22Rv1 (cell line): ENCODE measurements around the gene WDR11.

Experiments used
- H3K27ac ChIP-seq: fragments of 450-650 bp; 2 replicates; pipeline ENCODE4 v1.5.1; 2017
- ZFX ChIP-seq: fragments of 450-650 bp; IDR thresholded peaks from 2 replicates; pipeline ENCODE4 v1.6.1; 2017; ENCODE audit warnings: antibody characterized with exemption, borderline replicate concordance
- TF ChIP-seq, protein P1 (sequence below): fragments of 450-650 bp; IDR thresholded peaks from 2 replicates; pipeline ENCODE4 v1.5.1; 2017; ENCODE audit warnings: mild to moderate bottlenecking

WDR11 gene

GRCh38 chr10:120828763-120829319, 22.3 kb upstream of the WDR11 start:
- no peak overlapping the region for H3K27ac ChIP-seq
- no peak for TF ChIP-seq ZFX
- TF ChIP-seq, protein P1, sequence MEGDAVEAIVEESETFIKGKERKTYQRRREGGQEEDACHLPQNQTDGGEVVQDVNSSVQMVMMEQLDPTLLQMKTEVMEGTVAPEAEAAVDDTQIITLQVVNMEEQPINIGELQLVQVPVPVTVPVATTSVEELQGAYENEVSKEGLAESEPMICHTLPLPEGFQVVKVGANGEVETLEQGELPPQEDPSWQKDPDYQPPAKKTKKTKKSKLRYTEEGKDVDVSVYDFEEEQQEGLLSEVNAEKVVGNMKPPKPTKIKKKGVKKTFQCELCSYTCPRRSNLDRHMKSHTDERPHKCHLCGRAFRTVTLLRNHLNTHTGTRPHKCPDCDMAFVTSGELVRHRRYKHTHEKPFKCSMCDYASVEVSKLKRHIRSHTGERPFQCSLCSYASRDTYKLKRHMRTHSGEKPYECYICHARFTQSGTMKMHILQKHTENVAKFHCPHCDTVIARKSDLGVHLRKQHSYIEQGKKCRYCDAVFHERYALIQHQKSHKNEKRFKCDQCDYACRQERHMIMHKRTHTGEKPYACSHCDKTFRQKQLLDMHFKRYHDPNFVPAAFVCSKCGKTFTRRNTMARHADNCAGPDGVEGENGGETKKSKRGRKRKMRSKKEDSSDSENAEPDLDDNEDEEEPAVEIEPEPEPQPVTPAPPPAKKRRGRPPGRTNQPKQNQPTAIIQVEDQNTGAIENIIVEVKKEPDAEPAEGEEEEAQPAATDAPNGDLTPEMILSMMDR: no peak

DNA sequence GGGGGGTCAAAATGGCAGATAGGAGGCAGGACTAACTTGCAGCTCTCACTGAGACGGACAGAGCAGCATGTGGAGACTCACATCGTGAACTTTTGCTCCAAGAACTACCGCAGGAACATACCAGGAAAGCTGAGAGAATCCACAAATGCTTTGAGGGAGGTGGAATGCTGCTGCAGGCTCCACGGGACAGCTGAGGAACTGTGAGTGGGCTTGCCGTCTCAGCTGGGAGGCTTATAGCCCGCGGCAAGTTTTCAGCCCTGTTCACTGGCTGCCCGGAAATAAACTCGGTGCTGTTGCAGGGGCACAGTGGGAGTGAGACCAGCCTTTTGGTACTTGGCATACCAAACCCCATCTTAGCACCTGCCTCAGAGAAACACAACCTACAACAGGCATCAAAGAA, 19.1 kb upstream of the WDR11 start:
- no peak overlapping the region for H3K27ac ChIP-seq
- TF ChIP-seq ZFX: no peak
- TF ChIP-seq, protein P1: no peak

DNA sequence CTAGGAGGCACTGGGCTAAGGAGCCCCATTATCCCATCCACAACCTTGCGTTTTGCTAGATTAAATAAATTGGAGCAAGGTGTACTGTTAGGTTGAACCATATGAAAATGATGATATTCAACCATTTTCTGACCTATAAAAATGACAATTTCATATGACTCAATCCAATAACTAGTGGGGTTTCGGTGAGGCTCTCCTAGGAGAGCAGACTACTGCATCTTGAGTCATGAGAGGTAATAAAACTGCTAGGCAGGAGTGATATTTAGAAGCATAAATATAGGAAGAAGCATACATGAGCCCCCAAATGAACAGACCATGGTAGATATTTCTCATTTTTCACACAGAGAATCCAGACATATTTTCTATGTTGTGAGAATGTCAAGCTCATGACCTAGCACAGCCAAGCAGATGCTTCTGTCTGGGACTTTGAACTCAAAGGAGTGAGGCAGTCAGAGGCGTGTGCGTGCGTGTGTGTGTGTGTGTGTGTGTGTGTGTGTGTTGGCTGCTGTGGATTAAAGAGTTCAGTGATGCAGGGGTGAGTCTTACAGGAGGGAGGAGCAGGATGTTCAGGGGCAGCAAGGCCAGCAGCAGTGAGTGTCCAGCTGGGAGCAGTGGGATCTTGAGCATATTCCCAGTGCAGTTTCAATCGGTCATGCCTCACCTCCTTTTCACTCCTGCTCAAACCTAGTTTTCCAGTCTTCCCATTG, 17.8 kb upstream of the WDR11 start:
- H3K27ac ChIP-seq: no peak overlapping the region
- TF ChIP-seq, protein P1: no peak
- no peak for TF ChIP-seq ZFX

- H3K27ac ChIP-seq: no peak overlapping the region
- TF ChIP-seq, protein P1: no peak
- TF ChIP-seq ZFX: no peak
Measured at GRCh38 chr10:120835603-120836002, 15.6 kb upstream of the WDR11 start.

DNA sequence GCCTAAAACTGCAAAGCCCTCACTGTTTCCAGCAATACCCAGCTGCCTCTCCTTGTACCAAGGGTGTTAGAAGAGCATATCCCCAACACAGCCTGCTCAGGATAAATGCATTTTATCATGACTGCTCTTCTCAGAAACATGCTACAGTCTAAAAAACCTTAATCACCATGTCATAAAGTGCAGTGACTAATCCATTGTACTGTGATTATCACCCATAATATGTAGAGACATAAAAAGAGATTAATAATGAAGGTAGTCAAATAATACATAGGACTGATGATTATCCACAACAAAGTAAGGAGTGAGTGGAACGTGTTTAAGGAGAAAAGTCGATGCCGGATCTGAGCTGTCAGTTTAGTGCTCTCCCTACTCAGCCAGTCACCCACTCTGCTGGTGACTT, 12.2 kb upstream of the WDR11 start:
- no peak overlapping the region for H3K27ac ChIP-seq
- TF ChIP-seq, protein P1: no peak
- TF ChIP-seq ZFX: no peak

DNA sequence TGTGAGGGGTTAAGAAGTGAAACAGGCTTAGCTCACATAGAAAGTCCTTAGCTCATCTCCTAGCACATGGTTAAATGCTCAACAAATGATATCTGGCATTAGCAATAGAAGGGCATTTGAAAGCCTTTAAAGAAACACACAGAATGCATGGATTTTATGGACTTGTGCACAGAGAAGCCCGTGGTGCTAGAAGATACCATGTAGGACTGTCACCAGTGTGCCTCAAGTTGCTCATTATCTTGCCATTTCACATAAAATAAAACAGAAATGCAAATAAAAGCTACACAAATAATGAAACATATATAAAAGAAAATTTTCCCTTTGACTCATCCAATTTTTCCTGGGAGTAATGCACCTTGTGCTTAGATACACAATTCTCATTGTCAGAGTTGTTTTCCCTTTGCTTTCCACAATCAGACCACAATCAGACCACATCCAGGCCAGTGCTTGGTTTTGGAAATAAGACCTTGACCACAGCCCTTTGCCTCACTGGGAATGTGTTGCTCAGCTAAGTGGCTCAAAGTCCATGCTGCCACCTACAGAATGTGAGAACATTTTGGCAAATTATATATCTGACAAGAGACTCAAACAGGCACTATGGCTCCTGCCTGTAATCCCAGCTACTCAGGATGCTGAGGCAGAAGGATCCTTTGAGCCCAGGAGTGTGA, 9.5 kb upstream of the WDR11 start:
- H3K27ac ChIP-seq: no peak overlapping the region
- no peak for TF ChIP-seq ZFX
- TF ChIP-seq, protein P1: no peak

DNA sequence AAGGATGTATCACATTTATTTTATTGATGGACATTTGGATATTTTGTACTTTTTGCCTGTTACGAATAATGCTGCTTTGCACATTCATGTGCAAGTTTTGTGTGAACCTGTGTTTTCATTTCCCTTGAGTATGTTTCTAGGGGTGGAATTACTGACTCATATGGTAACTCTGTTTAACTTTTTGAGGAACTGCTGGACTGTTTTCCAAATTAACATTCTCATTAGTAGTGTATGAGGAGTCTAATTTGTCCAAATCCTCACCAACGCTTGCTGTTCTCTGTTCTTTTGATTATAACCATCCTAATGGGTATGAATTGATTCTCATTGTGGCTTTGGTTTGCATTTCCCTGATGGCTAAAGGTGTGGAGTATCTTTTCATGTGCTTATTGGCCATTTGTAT, 3.2 kb downstream of the WDR11 start:
- no peak for TF ChIP-seq ZFX
- TF ChIP-seq, protein P1: no peak
- no peak overlapping the region for H3K27ac ChIP-seq
